ENCODE data around the gene POLR2J. TPM values are rescaled to one million over a fixed set of nuclear protein-coding genes. Genes with fewer than 3 reads are reported as not detected.

POLR2J gene
- total and polyA plus RNA-seq, 10 of the 15 experiments (the other 5 are each of a cell fraction or from before 2014, with no cell fraction given): 16.4 to 119 (median 77.4) TPM

DNA sequence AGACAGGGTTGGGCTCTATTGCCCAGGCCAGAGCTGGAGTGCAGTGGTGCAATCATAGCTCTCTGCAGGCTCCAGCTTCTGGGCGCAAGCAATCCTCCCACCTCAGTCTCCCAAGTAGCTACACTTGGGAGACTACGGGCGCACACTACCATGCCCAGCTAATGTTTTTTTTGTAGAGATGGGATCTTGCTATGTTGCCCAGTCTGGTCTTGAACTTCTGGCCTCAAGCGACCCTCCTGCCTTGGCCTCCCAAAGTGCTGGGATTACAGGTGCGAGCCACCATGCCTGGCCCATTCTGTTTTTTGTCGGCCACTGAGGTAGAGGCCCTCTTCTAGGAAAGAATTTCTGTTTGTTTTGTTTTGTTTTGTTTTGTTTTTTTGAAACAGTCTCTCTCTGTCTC is 26.3 kb downstream of the POLR2J start:
- Histone ChIP-seq H2AFZ (ENCODE audit: control insufficient read depth, low read depth, low read length) (no peak overlapping the region), H4K20me1 (ENCODE audit: control insufficient read depth, insufficient read depth) (no peaks in the 10 kb centered on the region), H3K79me2 (ENCODE audit: control insufficient read depth, insufficient read depth, low read length) (no peaks in the 10 kb centered on the region), H3K4me2 (ENCODE audit: control insufficient read depth, insufficient read depth) (no peak overlapping the region), H3K27me3 (replicated peaks in 1 of 2; ENCODE audit: control insufficient read depth in 2 of 2, insufficient read depth in 2 of 2, low read length in 1 of 2) (no peaks in the 10 kb centered on the region), H3K27ac (ENCODE audit: control insufficient read depth, insufficient read depth) (no peak overlapping the region), H3K4me3 (no peak overlapping the region), H3K9ac (ENCODE audit: control insufficient read depth, insufficient read depth, low read length) (no peak overlapping the region), H3K9me3 (replicated peaks; ENCODE audit: control insufficient read depth, insufficient read depth, low read length) (no peaks in the 10 kb centered on the region), H3K4me1 (ENCODE audit: control insufficient read depth, insufficient read depth, low read length) (no peaks in the 10 kb centered on the region), H3K36me3 (ENCODE audit: control insufficient read depth in 2 of 2, insufficient read depth in 2 of 2, low read length in 1 of 2) (peaks cover 5 to 12% of the 10 kb centered on the region in 2 experiments; a peak in 3 of 4 replicates)
- ATAC-seq: no peak
- DNase-seq (ENCODE audit: low read depth, low spot score): no peak
- in situ Hi-C loops (cut with MboI) (loop anchor here (5.0 to 10.0 kb wide), 2 partner anchors 48 to 165 kb away; partner anchors contain the start of gene SH2B2), intact Hi-C loops (cut with micrococcal nuclease; ENCODE audit: unreplicated experiment) (no loop called here)
- ChIA-PET SMC1A (ENCODE audit: uncharacterized antibody, unreplicated experiment) (interaction anchor here (1.2 kb wide), 1 partner anchor 47 kb away, joined by 5 read pairs; no protein-coding TSS in a partner anchor), POLR2A (no interaction called here), CTCF (interaction anchor here (1.2 to 5.4 kb wide), 5 partner anchors 13 to 653 kb away, joined by 3 to 101 read pairs (median 18); partner anchors contain the start of genes ALKBH4 and LRWD1), RAD21 (ENCODE audit: unreplicated experiment) (interaction anchor here (1.9 kb wide), 1 partner anchor 48 kb away, joined by 6 read pairs; no protein-coding TSS in a partner anchor)
- WGBS (ENCODE audit: insufficient coverage, insufficient replicate concordance, low lambda C conversion rate, missing lambda C conversion rate): 94% methylated on average over 6 of the region's 6 CpGs
- BruUV-seq (replicated peaks): no TSS peak
- no peak for FAIRE-seq
- TF ChIP-seq IRF4 (IDR thresholded peaks at IDR 0.05; ENCODE audit: low read depth, low read length) (no peak), RB1 (IDR thresholded peaks at IDR 0.05; ENCODE audit: borderline replicate concordance) (no peak), DPF2 (IDR thresholded peaks at IDR 0.05) (no peak), MXI1 (IDR thresholded peaks at IDR 0.05; ENCODE audit: low read depth, low read length) (no peak)
- TF ChIP-seq, protein P1, sequence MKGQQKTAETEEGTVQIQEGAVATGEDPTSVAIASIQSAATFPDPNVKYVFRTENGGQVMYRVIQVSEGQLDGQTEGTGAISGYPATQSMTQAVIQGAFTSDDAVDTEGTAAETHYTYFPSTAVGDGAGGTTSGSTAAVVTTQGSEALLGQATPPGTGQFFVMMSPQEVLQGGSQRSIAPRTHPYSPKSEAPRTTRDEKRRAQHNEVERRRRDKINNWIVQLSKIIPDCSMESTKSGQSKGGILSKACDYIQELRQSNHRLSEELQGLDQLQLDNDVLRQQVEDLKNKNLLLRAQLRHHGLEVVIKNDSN (IDR thresholded peaks at IDR 0.05; ENCODE audit: borderline replicate concordance, extremely low read length, insufficient read depth, low read depth, low read length): no peak
